ENCODE data around the gene E2F3. TPM values are rescaled to one million over a fixed set of nuclear protein-coding genes. Genes with fewer than 3 reads are reported as not detected.

E2F3 gene
- total and polyA plus RNA-seq, 10 of the 15 experiments (the other 5 are each of a cell fraction or from before 2014, with no cell fraction given) = 5.1 to 16.8 (median 10.6) TPM

DNA sequence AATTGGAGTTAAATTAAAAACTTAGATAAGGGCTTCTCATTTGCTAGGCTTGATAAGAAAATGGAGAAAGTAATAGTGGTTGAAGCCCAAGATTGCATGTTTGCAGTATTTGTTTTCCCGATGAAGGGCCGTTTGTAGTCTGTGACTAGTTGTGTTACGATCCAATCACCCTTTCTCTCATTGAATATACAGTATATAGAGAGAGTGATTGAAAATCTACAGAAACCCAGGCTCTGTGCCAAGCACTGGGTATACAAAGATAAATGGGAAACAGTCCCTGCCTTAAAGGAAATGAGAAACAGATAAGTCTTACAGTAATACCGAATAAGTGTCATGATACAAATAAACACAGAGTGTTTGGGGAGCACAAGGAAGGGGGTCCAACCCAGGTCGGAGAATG, 77.4 kb downstream of the E2F3 start (continued):
- TF ChIP-seq, protein P1, sequence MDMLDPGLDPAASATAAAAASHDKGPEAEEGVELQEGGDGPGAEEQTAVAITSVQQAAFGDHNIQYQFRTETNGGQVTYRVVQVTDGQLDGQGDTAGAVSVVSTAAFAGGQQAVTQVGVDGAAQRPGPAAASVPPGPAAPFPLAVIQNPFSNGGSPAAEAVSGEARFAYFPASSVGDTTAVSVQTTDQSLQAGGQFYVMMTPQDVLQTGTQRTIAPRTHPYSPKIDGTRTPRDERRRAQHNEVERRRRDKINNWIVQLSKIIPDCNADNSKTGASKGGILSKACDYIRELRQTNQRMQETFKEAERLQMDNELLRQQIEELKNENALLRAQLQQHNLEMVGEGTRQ (IDR thresholded peaks at IDR 0.05; ENCODE audit: borderline replicate concordance, low read depth, low read length) = no peak
- no peak for TF ChIP-seq ZNF217 (IDR thresholded peaks at IDR 0.05)
- no peak for TF ChIP-seq HDAC6 (IDR thresholded peaks at IDR 0.05; ENCODE audit: unreplicated experiment)
- no peak for TF ChIP-seq EGR1 (IDR thresholded peaks at IDR 0.05; ENCODE audit: borderline replicate concordance in 1 of 2, low read depth in 2 of 2, low read length in 2 of 2)
- no peak for TF ChIP-seq MEF2B (IDR thresholded peaks at IDR 0.05; ENCODE audit: partially characterized antibody, poor library complexity, severe bottlenecking)
- no peak for TF ChIP-seq TAF1 (IDR thresholded peaks at IDR 0.05; ENCODE audit: borderline replicate concordance, low read depth, low read length)

DNA sequence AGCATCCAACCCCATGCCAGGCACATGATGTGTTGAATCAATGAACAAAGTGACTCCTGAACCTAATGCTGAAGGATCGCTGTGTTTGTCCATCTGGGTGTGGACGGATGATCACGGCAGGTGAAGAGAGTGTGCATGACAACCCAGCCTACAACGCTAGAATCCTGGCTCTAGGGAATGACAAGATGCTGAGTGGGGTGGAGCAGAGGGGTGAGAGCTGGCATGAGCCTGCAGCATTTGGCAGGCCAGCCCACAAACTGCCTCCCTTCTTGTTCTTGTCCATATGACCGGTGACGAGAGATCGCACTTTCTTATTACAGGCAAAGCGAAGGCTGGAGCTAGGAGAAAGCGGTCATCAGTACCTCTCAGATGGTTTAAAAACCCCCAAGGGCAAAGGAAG, 77.8 kb downstream of the E2F3 start:
- BruUV-seq (replicated peaks) = no TSS peak
- ATAC-seq = no peak
- Histone ChIP-seq H3K79me2 (ENCODE audit: control insufficient read depth, insufficient read depth, low read length) (no peaks in the 10 kb centered on the region), H2AFZ (ENCODE audit: control insufficient read depth, low read depth, low read length) (no peak overlapping the region), H3K4me2 (ENCODE audit: control insufficient read depth, insufficient read depth) (no peak overlapping the region), H3K9ac (ENCODE audit: control insufficient read depth, insufficient read depth, low read length) (no peak overlapping the region), H3K4me3 (no peak overlapping the region), H3K4me1 (ENCODE audit: control insufficient read depth, insufficient read depth, low read length) (no peaks in the 10 kb centered on the region), H4K20me1 (ENCODE audit: control insufficient read depth, insufficient read depth) (no peaks in the 10 kb centered on the region), H3K27me3 (replicated peaks in 1 of 2; ENCODE audit: control insufficient read depth in 2 of 2, insufficient read depth in 2 of 2, low read length in 1 of 2) (no peaks in the 10 kb centered on the region), H3K36me3 (ENCODE audit: control insufficient read depth in 2 of 2, insufficient read depth in 2 of 2, low read length in 1 of 2) (peaks cover 12 to 25% of the 10 kb centered on the region in 2 experiments; a peak in 3 of 4 replicates), H3K27ac (ENCODE audit: control insufficient read depth, insufficient read depth) (no peak overlapping the region), H3K9me3 (replicated peaks; ENCODE audit: control insufficient read depth, insufficient read depth, low read length) (no peaks in the 10 kb centered on the region)
- ChIA-PET POLR2A (interaction anchor here (0.6 kb wide), 1 partner anchor 60 kb away, joined by 3 read pairs; no protein-coding TSS in a partner anchor), SMC1A (ENCODE audit: uncharacterized antibody, unreplicated experiment) (no interaction called here), CTCF (no interaction called here), RAD21 (ENCODE audit: unreplicated experiment) (no interaction called here)
- FAIRE-seq = no peak
- in situ Hi-C loops (cut with MboI) (no loop called here), intact Hi-C loops (cut with micrococcal nuclease; ENCODE audit: unreplicated experiment) (no loop called here)
- no peak for TF ChIP-seq IRF4 (IDR thresholded peaks at IDR 0.05; ENCODE audit: low read depth, low read length)
- DNase-seq (ENCODE audit: low read depth, low spot score) = no peak
- WGBS (ENCODE audit: insufficient coverage, insufficient replicate concordance, low lambda C conversion rate, missing lambda C conversion rate) = 96% methylated on average over 9 of the region's 9 CpGs
